HT-29 (cell line): ENCODE measurements around the gene MAP3K4. TPM values are rescaled to one million over a fixed set of nuclear protein-coding genes. Genes with fewer than 3 reads are reported as not detected.

Experiments
- DNase-seq: peaks from one replicate; pipeline ENCODE4 v3.0.0-alpha.2; 2015; ENCODE audit warnings: low spot score
- total RNA-seq: library from RNA; depleted of rRNA; stranded (reverse); fragments of >200 nt; shearing (Covaris generic); gene quantifications from 2 replicates; pipeline ENCODE4 v1.2.3, GENCODE V29; 2014; rRNA removed

MAP3K4 gene
- total RNA-seq, result 12.6 and 16.1 TPM in 2 replicates

- DNase-seq, result peak; percentile 83
Measured at GRCh38 chr6:160991406-160992060, at the start of gene MAP3K4. Gene MAP3K4, plus strand, starts transcription at chr6:160991769. Its CDS starts 163 bp downstream, at chr6:160991932.

GRCh38 chr6:160943997-160944396 is 47.6 kb upstream of the MAP3K4 start:
- DNase-seq, result no peak

GRCh38 chr6:160945516-160946177 is 45.9 kb upstream of the MAP3K4 start:
- DNase-seq, result no peak

- DNase-seq, result no peak
Measured at GRCh38 chr6:160949531-160949930, 42.0 kb upstream of the MAP3K4 start.

GRCh38 chr6:160950507-160950906 is 41.1 kb upstream of the MAP3K4 start:
- peak; percentile 55 for DNase-seq

GRCh38 chr6:160951187-160952030 is 40.2 kb upstream of the MAP3K4 start:
- no peak for DNase-seq

GRCh38 chr6:160952633-160953281 is 38.8 kb upstream of the MAP3K4 start:
- DNase-seq, result no peak

GRCh38 chr6:160955508-160956295 is 35.9 kb upstream of the MAP3K4 start:
- no peak for DNase-seq

- DNase-seq, result no peak
Measured at GRCh38 chr6:160956300-160957035, 35.1 kb upstream of the MAP3K4 start.

- no peak for DNase-seq
Measured at GRCh38 chr6:160959726-160960435, 31.7 kb upstream of the MAP3K4 start.

- no peak for DNase-seq
Measured at GRCh38 chr6:160960839-160961238, 30.7 kb upstream of the MAP3K4 start.

GRCh38 chr6:160962835-160963623 is 28.5 kb upstream of the MAP3K4 start:
- DNase-seq, result no peak

GRCh38 chr6:160963651-160964050 is 27.9 kb upstream of the MAP3K4 start:
- DNase-seq, result no peak

GRCh38 chr6:160965893-160966292 is 25.7 kb upstream of the MAP3K4 start:
- no peak for DNase-seq

- no peak for DNase-seq
Measured at GRCh38 chr6:160966493-160967229, 24.9 kb upstream of the MAP3K4 start.

- no peak for DNase-seq
Measured at GRCh38 chr6:160967351-160967750, 24.2 kb upstream of the MAP3K4 start.

GRCh38 chr6:160967833-160968232 is 23.7 kb upstream of the MAP3K4 start:
- no peak for DNase-seq

- DNase-seq, result no peak
Measured at GRCh38 chr6:160971171-160971570, 20.4 kb upstream of the MAP3K4 start.
